GM19239 (cell line): ENCODE data around the gene PCNX4.

Source experiments
- DNase-seq: peaks from one replicate; pipeline ENCODE4 v3.0.0; 2011; ENCODE audit warnings: low spot score; ENCODE audit not compliant: insufficient read length
- FAIRE-seq: peaks from 2 replicates; lab custom pipeline; 2011; peaks lifted over from hg19 to GRCh38; lab: Jason Lieb, UNC

Gene PCNX4

DNA sequence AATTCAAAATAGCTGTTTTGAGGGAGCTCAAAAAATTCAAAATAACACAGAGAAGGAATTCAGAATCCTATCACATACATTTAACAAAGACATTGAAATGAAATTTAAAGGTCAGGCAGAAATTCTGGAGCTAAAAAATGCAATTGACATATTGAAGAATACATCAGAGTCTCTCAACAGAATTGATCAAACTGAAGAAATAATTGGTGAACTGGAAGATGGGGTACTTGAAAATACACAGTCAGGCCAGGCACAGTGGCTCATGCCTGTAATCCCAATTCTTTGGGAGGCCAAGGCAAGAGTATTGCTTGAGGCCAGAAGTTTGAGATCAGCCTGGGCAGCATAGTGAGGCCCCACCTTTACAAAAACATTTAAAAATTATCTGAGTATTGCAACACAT is 107.6 kb downstream of the PCNX4 start:
- no peak for FAIRE-seq
- no peak for DNase-seq

- FAIRE-seq: peak; percentile 95
- no peak for DNase-seq
Measured at GRCh38 chr14:60204104-60204842, 112.5 kb downstream of the PCNX4 start.

GRCh38 chr14:60204843-60205774 is 113.4 kb downstream of the PCNX4 start:
- no peak for DNase-seq
- no peak for FAIRE-seq

GRCh38 chr14:60206249-60206670 is 114.5 kb downstream of the PCNX4 start:
- peak; percentile 47 for FAIRE-seq
- DNase-seq: no peak

- DNase-seq: no peak
Measured at GRCh38 chr14:60206837-60207533, 115.3 kb downstream of the PCNX4 start.

GRCh38 chr14:60210703-60211102 is 119.0 kb downstream of the PCNX4 start:
- FAIRE-seq: no peak
- DNase-seq: no peak

More at GRCh38 chr14:60206837-60207533, 115.3 kb downstream of the PCNX4 start:
- peak; percentile 57 for FAIRE-seq

- FAIRE-seq (peak; percentile 18), DNase-seq (no peak)
Measured at GRCh38 chr14:60211153-60211552, 119.4 kb downstream of the PCNX4 start.

DNA sequence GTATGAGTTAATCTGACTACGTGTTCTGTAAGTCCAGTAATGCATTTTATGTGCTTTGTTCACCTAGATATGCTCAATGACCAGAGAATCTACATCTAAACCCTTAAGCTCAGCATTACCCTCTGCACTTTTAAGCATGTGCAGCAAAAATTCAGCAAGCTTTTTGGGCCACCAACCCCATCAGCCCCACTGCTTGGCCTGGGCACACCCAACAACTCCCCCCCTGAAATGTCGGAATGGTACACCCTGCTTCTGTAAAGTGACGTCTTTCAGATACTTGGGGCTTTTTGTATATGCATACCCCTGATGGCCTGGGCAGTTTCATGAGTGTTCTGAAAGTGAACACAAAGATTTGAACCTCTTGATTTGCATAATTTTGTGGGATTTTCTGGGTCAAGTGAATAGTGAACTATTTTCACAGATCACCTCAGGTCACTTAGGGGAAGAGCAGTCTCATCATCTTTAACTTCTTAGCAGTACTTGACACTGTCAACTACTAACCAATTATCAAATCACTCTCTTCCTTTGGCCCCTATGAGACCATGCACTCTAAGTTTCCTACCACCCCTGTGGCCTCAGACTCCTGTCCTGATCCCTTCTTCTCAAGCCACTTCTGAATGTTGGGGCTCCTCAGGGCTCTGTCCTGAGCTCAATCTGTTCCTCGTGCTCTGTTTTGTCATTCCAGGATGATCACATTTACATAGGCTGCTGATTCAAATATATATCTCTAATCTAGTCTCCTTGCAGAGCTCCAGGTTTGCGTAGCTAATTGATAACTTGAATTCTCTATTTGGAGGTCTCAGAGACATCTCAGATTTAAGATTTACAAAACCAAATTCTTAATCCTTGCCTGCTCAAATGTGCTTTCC is 121.0 kb downstream of the PCNX4 start:
- DNase-seq (no peak), FAIRE-seq (peak; percentile 98)

DNA sequence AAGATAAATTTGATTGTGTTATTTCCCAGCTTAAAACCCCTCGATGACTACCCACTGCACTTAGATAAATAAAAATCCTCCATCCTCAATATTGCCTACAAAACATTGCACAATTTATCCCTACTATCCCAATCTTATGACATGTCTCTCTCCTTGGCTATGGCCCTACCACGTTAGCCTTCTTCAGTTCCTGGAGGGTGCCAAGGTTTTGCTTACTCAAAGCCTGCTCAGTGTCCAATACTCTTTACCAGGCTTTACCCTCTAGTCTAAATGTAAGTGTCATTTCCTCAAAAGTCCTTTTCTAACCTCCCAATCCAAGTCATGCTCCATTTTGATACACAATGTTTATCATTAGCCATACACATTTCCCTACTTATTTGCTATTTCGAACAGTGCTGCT is 122.3 kb downstream of the PCNX4 start:
- FAIRE-seq: peak; percentile 39

GRCh38 chr14:60214415-60215126 is 122.8 kb downstream of the PCNX4 start:
- DNase-seq (no peak), FAIRE-seq (no peak)

More for the DNA sequence above, 122.3 kb downstream of the PCNX4 start:
- no peak for DNase-seq

DNA sequence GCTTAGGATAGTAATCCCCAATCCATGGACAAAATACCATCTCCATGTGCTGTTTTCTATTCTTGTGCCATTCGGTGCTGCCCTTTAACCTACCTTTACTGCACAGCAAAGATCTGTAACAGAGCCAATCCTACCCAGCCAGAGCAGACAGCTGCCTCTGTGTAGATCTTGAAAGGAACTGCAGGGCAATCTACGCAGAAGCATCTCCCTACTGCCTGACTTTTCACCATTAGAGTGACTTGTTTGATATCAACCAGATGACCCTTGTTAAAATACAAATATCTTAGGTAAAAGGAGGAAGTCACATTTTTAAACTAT is 123.4 kb downstream of the PCNX4 start:
- FAIRE-seq (no peak), DNase-seq (no peak)

GRCh38 chr14:60215520-60216420 is 124.0 kb downstream of the PCNX4 start:
- FAIRE-seq (peak; percentile 44), DNase-seq (no peak)

DNA sequence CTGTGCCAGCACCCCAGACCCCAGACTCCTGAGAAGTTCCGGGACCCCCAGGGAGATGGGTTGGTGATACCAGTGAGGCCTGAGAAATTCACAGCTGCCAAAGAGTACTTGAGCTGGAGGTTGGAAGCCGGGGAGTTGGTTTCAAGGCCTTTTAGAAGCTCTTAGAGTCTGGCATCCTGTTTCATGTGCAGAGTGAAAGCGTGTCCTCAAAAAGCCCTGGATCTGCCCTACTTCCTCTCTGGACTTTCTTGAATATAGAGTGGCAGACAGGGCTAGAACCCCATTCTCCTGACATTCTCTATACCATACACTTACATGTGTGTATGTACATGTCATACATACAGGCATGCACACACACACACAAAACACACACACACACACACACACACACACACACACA is 126.0 kb downstream of the PCNX4 start:
- no peak for DNase-seq
- peak; percentile 8 for FAIRE-seq
